HL-60 (cell line): ENCODE data around the gene KRT16.

Source experiments
- POLR2AphosphoS5 ChIP-seq: IDR thresholded peaks from 2 replicates; pipeline ENCODE4 v1.6.1; 2012; ENCODE audit warnings: low read depth
- TF ChIP-seq, protein P1 (sequence below): IDR thresholded peaks from one replicate; pipeline ENCODE4 v1.5.1; 2011; ENCODE audit warnings: low read length, control low read depth, inconsistent platforms; ENCODE audit not compliant: insufficient read depth

- TF ChIP-seq POLR2AphosphoS5, result no peak
- TF ChIP-seq, protein P1, sequence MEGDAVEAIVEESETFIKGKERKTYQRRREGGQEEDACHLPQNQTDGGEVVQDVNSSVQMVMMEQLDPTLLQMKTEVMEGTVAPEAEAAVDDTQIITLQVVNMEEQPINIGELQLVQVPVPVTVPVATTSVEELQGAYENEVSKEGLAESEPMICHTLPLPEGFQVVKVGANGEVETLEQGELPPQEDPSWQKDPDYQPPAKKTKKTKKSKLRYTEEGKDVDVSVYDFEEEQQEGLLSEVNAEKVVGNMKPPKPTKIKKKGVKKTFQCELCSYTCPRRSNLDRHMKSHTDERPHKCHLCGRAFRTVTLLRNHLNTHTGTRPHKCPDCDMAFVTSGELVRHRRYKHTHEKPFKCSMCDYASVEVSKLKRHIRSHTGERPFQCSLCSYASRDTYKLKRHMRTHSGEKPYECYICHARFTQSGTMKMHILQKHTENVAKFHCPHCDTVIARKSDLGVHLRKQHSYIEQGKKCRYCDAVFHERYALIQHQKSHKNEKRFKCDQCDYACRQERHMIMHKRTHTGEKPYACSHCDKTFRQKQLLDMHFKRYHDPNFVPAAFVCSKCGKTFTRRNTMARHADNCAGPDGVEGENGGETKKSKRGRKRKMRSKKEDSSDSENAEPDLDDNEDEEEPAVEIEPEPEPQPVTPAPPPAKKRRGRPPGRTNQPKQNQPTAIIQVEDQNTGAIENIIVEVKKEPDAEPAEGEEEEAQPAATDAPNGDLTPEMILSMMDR, result no peak
Observed at GRCh38 chr17:41638194-41638593, 25.6 kb upstream of the KRT16 start.
